ENCODE measurements around the gene PAEP.

DNA sequence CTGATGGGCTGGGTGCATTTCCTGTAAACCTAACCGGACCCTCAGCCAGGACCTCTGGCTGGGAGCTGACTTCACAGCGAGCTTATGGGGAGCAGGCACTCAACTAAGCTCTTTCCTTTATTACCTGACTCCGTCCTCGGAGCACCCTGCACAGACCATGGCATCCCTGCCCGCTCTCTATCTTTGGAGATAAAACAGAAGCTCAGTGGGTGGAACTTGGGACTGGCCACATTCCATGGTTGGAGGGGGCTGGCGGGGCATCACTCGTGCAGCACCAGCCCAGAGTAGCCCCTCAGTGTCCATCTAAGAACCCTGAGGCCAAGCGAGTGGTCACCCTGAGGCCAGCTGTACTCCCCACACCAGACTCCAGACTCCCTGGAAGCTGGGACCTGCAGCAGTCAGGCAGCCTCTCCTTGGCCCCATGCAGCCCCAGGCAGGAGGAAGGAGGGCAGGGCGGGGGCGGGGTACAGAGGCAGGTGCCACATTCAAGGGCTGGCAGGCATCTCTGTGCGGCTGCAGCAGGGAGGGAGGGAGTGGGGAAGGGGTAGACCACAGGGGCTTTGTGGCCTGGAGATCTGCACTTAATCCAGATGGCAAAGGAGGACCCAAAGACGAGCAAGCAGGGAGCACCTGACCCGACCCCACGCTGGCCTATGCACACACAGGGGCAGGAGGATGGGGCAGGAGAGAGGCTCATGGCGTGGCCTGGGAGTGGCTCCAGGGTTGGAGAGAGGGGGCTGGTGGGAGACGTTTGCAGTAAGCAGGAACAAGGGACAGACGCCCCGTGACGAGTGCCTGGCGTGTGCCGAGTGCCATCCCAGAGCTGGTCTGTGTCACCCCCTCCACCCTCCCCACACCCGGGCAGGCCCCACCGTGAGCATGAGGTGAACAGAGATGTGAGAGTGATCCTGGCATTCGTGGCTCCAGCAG is 51.7 kb downstream of the PAEP start:
- TF ChIP-seq, protein P1, sequence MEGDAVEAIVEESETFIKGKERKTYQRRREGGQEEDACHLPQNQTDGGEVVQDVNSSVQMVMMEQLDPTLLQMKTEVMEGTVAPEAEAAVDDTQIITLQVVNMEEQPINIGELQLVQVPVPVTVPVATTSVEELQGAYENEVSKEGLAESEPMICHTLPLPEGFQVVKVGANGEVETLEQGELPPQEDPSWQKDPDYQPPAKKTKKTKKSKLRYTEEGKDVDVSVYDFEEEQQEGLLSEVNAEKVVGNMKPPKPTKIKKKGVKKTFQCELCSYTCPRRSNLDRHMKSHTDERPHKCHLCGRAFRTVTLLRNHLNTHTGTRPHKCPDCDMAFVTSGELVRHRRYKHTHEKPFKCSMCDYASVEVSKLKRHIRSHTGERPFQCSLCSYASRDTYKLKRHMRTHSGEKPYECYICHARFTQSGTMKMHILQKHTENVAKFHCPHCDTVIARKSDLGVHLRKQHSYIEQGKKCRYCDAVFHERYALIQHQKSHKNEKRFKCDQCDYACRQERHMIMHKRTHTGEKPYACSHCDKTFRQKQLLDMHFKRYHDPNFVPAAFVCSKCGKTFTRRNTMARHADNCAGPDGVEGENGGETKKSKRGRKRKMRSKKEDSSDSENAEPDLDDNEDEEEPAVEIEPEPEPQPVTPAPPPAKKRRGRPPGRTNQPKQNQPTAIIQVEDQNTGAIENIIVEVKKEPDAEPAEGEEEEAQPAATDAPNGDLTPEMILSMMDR (IDR thresholded peaks at IDR 0.05): no peak
- no peak for TF ChIP-seq POLR2A (IDR thresholded peaks at IDR 0.05)

All from ovary (tissue), 3 donors.